Neural cell (in vitro differentiated cells): Measurements from ENCODE around the gene FBXO11.

Experiments used
- EP300 ChIP-seq: fragments of 450-650 bp; conservative IDR thresholded peaks from 2 replicates; pipeline ENCODE4 v1.6.1; 2014; ENCODE audit warnings: antibody characterized with exemption, mild to moderate bottlenecking, moderate library complexity; ENCODE audit not compliant: poor library complexity, severe bottlenecking
- EZH2 ChIP-seq: fragments of 200-600, 300-800 bp; shearing (Covaris generic), sonication (generic); IDR thresholded peaks from 2 replicates; pipeline ENCODE4 v1.6.1; 2014; ENCODE audit warnings: antibody characterized with exemption, low read length, borderline replicate concordance, mild to moderate bottlenecking; ENCODE audit not compliant: insufficient read depth, poor library complexity, severe bottlenecking
- MXI1 ChIP-seq: fragments of 450-650 bp; conservative IDR thresholded peaks from 2 replicates; pipeline ENCODE4 v1.6.1; 2014; ENCODE audit warnings: antibody characterized with exemption, mild to moderate bottlenecking; ENCODE audit not compliant: poor library complexity, severe bottlenecking
- POLR2AphosphoS5 ChIP-seq: IDR thresholded peaks from 2 replicates; pipeline ENCODE4 v1.6.1; 2012
- TF ChIP-seq, protein P1 (sequence below): fragments of 450-650 bp; IDR thresholded peaks from 2 replicates; pipeline ENCODE4 v1.5.1; 2014; ENCODE audit warnings: antibody characterized with exemption, mild to moderate bottlenecking, moderate library complexity; ENCODE audit not compliant: poor library complexity, severe bottlenecking
- TF ChIP-seq, protein P2 (sequence below): IDR thresholded peaks from 2 replicates; pipeline ENCODE4 v1.6.1; 2012; ENCODE audit warnings: borderline replicate concordance

DNA sequence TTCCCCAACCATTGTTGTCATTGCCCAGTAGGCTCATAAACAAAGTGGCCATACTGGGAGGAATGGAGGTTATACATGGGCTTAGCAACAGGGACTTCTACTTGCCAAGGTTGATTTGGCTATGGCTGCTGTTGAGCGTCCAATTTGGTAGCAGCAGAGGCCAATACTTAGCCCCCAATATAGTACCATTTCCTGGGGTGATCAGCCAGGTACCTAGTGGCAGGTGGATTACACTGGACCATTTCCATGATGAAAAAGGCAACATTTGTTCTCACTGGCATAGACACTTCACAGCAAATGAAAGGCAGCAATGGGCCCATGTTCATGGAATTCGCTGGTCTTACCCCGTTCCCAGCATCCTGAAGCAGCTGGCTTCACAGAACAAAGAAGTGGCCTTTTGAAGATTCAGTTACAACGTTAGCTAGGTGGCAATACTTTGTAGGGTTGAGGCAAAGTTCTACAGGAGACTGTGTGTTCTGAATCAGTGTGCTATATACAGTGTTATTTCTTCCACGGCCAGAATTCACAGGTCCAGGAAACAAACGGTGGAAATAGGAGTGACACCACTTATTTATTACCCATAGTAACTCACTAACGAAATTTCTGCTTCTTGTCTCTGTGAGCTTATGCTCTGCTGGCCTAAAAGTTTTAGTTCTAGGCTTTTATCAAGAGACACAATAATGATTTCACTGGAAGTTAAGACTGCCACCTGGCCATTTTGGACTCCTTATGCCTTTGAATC, 37.5 kb downstream of the FBXO11 start:
- TF ChIP-seq MXI1, result no peak
- TF ChIP-seq EZH2, result no peak
- TF ChIP-seq, protein P1, sequence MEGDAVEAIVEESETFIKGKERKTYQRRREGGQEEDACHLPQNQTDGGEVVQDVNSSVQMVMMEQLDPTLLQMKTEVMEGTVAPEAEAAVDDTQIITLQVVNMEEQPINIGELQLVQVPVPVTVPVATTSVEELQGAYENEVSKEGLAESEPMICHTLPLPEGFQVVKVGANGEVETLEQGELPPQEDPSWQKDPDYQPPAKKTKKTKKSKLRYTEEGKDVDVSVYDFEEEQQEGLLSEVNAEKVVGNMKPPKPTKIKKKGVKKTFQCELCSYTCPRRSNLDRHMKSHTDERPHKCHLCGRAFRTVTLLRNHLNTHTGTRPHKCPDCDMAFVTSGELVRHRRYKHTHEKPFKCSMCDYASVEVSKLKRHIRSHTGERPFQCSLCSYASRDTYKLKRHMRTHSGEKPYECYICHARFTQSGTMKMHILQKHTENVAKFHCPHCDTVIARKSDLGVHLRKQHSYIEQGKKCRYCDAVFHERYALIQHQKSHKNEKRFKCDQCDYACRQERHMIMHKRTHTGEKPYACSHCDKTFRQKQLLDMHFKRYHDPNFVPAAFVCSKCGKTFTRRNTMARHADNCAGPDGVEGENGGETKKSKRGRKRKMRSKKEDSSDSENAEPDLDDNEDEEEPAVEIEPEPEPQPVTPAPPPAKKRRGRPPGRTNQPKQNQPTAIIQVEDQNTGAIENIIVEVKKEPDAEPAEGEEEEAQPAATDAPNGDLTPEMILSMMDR, result no peak
- TF ChIP-seq, protein P2, sequence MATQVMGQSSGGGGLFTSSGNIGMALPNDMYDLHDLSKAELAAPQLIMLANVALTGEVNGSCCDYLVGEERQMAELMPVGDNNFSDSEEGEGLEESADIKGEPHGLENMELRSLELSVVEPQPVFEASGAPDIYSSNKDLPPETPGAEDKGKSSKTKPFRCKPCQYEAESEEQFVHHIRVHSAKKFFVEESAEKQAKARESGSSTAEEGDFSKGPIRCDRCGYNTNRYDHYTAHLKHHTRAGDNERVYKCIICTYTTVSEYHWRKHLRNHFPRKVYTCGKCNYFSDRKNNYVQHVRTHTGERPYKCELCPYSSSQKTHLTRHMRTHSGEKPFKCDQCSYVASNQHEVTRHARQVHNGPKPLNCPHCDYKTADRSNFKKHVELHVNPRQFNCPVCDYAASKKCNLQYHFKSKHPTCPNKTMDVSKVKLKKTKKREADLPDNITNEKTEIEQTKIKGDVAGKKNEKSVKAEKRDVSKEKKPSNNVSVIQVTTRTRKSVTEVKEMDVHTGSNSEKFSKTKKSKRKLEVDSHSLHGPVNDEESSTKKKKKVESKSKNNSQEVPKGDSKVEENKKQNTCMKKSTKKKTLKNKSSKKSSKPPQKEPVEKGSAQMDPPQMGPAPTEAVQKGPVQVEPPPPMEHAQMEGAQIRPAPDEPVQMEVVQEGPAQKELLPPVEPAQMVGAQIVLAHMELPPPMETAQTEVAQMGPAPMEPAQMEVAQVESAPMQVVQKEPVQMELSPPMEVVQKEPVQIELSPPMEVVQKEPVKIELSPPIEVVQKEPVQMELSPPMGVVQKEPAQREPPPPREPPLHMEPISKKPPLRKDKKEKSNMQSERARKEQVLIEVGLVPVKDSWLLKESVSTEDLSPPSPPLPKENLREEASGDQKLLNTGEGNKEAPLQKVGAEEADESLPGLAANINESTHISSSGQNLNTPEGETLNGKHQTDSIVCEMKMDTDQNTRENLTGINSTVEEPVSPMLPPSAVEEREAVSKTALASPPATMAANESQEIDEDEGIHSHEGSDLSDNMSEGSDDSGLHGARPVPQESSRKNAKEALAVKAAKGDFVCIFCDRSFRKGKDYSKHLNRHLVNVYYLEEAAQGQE, result no peak
- no peak for TF ChIP-seq POLR2AphosphoS5
- TF ChIP-seq EP300, result no peak
